Right lobe of liver (tissue), 6 donors: Measurements from ENCODE around the gene RUNDC3A. TPM values are rescaled to one million over a fixed set of nuclear protein-coding genes. Genes with fewer than 3 reads are reported as not detected.

Experiments used
- ATAC-seq, 4 donors: fragments of 200-7000 bp; cut with Tn5 transposase; one replicate each; pipeline ENCODE4 v1.9.1; 2020; ENCODE audit warnings: mild to moderate bottlenecking in 4 of 4, moderate library complexity in 4 of 4
- DNase-seq, 3 donors: peaks; one replicate each; pipeline ENCODE4 v3.0.0-alpha.2; 2020
- H3K27ac ChIP-seq, 3 donors: fragments of 200-600 bp; one replicate each; pipeline ENCODE4 v1.8.0; 2022
- H3K27me3 ChIP-seq, 2 donors: fragments of 200-600 bp; one replicate each; pipeline ENCODE4 v1.8.0; 2022
- H3K36me3 ChIP-seq, 4 donors: fragments of 200-600 bp; sonication (generic) in 1 of 4; one replicate each; pipeline versions ENCODE4 v1.5.1 to v1.8.0; 2017 to 2022; ENCODE audit warnings: control low read depth in 1 of 4
- H3K4me1 ChIP-seq, 4 donors: fragments of 200-600 bp; sonication (generic) in 1 of 4; one replicate each; pipeline versions ENCODE4 v1.5.1 to v1.8.0; 2017 to 2022; ENCODE audit warnings: control low read depth in 1 of 4
- H3K4me3 ChIP-seq, 3 donors: fragments of 200-600 bp; one replicate each; pipeline ENCODE4 v1.8.0; 2022
- H3K9me3 ChIP-seq, 4 donors: fragments of 200-600 bp; sonication (generic) in 1 of 4; one replicate each; pipeline versions ENCODE4 v1.5.1 to v1.8.0; 2017 to 2022; ENCODE audit warnings: control low read depth in 1 of 4
- POLR2A ChIP-seq: fragments of 450-650 bp; IDR thresholded peaks from one replicate; pipeline ENCODE4 v1.6.1; 2017; ENCODE audit warnings: antibody characterized with exemption, mild to moderate bottlenecking
- WGBS: methylation state at CpG from one replicate; pipeline ENCODE4 v1.1.6; 2018; ENCODE audit warnings: low coverage, low lambda C conversion rate; ENCODE audit not compliant: insufficient coverage; ENCODE audit errors: missing lambda C conversion rate; 5-methylcytosine and 5-hydroxymethylcytosine counted together
- intact Hi-C, 2 donors: fragments of 100-400 bp; cut with DNase I; formaldehyde crosslinking; loops; one replicate each; pipeline versions ENCODE4 v1.11.2 to v1.14.1; 2022
- total RNA-seq, 6 experiments: library from RNA; depleted of rRNA in 2 of 6; stranded (reverse); fragments of >200 nt in 2 of 6; fragmentation: NEBNext Ultra II Directional in 3 of 6; extraction: Animal tissue kit (Norgen Biotek cat#: 25700) in 3 of 6; gene quantifications; one replicate each; pipeline versions ENCODE4 v1.1.0 to v1.2.4, GENCODE V29; 2016 to 2023
- TF ChIP-seq, protein P1 (sequence below), 4 donors: fragments of 200-600 bp in 3 of 4; fragments of 450-650 bp in 1 of 4; IDR thresholded peaks; one replicate each; pipeline versions ENCODE4 v1.5.1 to v1.8.0; 2016 to 2022; ENCODE audit warnings: antibody characterized with exemption in 4 of 4, mild to moderate bottlenecking in 2 of 4
- donor health status: DM: no; HTN: yes; CAD: no.
- donor health status: DM: no; HTN: no; CAD: no.
- donor health status: DM: no; HTN: no; CAD: no.
- donor health status: DM: no; HTN: yes; CAD: no.
- donor health status: DM: no; HTN: yes; CAD: no.

The RUNDC3A gene
- total RNA-seq, 6 experiments from 2014 or later: 0.12 to 0.75 TPM; not detected in 4

DNA sequence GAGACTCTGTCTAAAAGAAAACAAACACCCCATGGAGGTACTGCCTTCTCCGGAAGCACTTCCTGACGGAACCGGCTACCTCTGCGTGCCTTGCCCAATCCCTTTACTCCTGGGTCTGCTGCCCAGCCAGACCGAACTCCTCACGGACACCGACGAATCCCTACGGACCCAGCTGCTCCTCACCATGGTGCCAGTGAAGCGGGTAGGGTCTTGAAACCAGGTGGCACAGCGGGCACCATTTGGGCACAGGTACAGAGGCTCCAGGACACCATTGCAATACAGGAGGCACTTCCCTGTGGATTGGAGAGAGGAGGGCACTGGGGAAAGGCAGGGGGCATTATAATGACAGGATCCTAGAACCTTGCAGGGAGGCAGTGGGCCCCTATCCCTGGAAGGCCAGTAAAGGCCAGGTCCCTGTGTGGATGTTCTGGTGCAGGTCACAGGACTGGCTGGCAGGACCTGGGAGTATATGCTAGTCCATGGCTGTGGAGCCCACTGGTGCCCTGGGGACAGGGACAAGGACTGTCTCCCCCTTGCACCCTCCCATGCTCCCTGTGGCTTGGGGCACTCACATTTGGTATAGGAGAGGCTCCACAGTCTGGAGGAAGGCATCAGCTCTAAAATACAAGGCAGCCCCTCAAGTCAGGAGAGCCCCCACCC is 14.0 kb downstream of the RUNDC3A start:
- WGBS: no CpG with 5 or more reads among the region's 11 CpGs
- DNase-seq (no peak), ATAC-seq (no peak)
- Histone ChIP-seq H3K27me3 (no peaks in the 10 kb centered on the region), H3K9me3 (no peaks in the 10 kb centered on the region), H3K27ac (no peak overlapping the region), H3K36me3 (peaks cover 0 to 26% (median 3%) of the 10 kb centered on the region in 4 donors), H3K4me3 (no peak overlapping the region), H3K4me1 (peaks cover 0 to 12% (median 5%) of the 10 kb centered on the region in 4 donors)
- intact Hi-C loops: loop anchor here (5.0 kb wide), 1 partner anchor 110 kb away; no protein-coding TSS in a partner anchor
- TF ChIP-seq, protein P1, sequence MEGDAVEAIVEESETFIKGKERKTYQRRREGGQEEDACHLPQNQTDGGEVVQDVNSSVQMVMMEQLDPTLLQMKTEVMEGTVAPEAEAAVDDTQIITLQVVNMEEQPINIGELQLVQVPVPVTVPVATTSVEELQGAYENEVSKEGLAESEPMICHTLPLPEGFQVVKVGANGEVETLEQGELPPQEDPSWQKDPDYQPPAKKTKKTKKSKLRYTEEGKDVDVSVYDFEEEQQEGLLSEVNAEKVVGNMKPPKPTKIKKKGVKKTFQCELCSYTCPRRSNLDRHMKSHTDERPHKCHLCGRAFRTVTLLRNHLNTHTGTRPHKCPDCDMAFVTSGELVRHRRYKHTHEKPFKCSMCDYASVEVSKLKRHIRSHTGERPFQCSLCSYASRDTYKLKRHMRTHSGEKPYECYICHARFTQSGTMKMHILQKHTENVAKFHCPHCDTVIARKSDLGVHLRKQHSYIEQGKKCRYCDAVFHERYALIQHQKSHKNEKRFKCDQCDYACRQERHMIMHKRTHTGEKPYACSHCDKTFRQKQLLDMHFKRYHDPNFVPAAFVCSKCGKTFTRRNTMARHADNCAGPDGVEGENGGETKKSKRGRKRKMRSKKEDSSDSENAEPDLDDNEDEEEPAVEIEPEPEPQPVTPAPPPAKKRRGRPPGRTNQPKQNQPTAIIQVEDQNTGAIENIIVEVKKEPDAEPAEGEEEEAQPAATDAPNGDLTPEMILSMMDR (IDR thresholded peaks at IDR 0.05): no peak
- no peak for TF ChIP-seq POLR2A

DNA sequence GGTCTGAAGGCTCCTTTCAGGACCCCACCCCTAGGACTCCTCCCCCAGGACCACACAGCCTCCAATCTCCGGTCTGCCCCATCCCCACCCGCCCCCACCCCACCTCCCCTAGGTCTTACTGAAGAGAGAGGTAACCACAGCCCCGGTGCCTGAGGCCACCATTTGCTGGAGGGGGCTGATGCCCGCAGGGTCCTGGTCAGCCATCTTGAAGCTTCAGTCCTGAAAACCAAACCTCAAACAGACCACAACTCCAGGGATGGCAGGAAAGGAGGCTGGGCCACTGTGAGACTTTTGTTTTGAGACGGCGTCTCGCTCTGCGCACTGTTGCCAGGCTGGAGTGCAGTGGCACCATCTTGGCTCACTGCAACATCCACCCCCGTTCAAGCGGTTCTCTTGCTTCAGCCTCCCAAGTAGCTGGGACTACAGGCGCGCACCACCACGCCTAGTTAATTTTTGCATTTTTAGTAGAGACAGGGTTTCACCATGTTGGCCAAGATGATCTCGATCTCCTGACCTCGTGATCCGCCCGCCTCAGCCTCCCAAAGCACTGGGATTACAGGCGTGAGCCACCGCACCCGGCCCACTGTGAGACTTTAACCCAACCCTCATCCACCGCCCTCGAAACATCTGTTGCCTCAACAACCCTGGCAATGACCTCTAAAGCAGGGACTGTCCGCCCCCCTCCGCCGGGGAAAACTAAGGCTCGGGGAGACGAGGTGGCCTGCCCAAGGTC is 15.1 kb downstream of the RUNDC3A start:
- no peak for TF ChIP-seq POLR2A
- TF ChIP-seq, protein P1 (IDR thresholded peaks at IDR 0.05): no peak
- no peak for ATAC-seq
- Histone ChIP-seq H3K36me3 (peaks cover 0 to 26% (median 3%) of the 10 kb centered on the region in 4 donors), H3K9me3 (no peaks in the 10 kb centered on the region), H3K4me3 (peak overlapping the region; percentile 89 to 100 (median 97)), H3K27me3 (no peaks in the 10 kb centered on the region), H3K27ac (peak overlapping the region in 2 of 3 donors; percentile 21 to 41), H3K4me1 (peaks cover 0 to 12% (median 5%) of the 10 kb centered on the region in 4 donors)
- intact Hi-C loops: loop anchor here (5.0 kb wide), 1 partner anchor 111 kb away; no protein-coding TSS in a partner anchor
- no peak for DNase-seq
- WGBS: 35% methylated on average over 9 of the region's 27 CpGs

DNA sequence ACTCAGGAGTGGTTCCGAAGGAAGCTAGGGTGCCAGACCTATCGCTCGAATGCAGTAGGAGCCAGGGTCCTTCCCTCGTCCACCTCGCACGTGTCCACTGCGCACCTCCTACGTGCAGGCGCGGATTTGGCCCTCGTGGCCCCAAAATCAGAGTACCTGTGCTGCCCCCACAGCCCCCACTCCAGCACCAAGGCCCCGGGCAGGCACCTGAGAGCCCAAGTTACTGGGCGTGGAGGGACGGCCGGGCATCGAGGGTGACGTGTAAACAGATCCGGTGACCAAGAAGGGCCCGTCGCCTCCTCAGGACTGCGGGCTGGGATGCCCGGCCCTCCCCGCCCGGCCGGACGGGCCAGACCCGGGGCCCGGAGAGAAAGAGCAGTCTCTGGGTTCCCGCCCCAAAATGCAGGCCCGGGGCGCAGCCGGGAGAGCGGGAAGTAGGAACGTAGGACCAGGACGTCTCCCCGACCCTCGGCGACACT is 15.7 kb downstream of the RUNDC3A start:
- peak overlapping the region; percentile 89 to 100 (median 97) for H3K4me3 ChIP-seq

More for the DNA sequence above, 15.7 kb downstream of the RUNDC3A start:
- 0% methylated on average over 16 of the region's 38 CpGs for WGBS
- ATAC-seq: peak in 1 of 4 donors; percentile 0
- DNase-seq: peak in 1 of 3 donors; percentile 53
- H3K27me3 ChIP-seq: no peaks in the 10 kb centered on the region
- peaks cover 0 to 26% (median 3%) of the 10 kb centered on the region in 4 donors for H3K36me3 ChIP-seq
- intact Hi-C loops: loop anchor here (5.0 kb wide), 1 partner anchor 112 kb away; no protein-coding TSS in a partner anchor
- H3K27ac ChIP-seq: peak overlapping the region in 2 of 3 donors; percentile 21 to 41
- peaks cover 0 to 12% (median 5%) of the 10 kb centered on the region in 4 donors for H3K4me1 ChIP-seq
- H3K9me3 ChIP-seq: no peaks in the 10 kb centered on the region
- TF ChIP-seq POLR2A: no peak
- TF ChIP-seq, protein P1 (IDR thresholded peaks at IDR 0.05): no peak
